Thoracic aorta (tissue), 2 donors: Measurements from ENCODE around the gene OR6J1. TPM values are rescaled to one million over a fixed set of nuclear protein-coding genes. Genes with fewer than 3 reads are reported as not detected.
"Not testable (repeated sequence)": the region's sequence is repeated elsewhere in the genome, so short reads cannot be mapped to it uniquely, and the experiment has no call there.

Source experiments
- ATAC-seq: fragments of 150-250 bp; one replicate; pipeline ENCODE4 v1.8.0; 2017; ENCODE audit warnings: low read depth; ENCODE audit not compliant: insufficient number of reproducible peaks, low FRiP score
- DNase-seq: peaks from one replicate; pipeline ENCODE4 v3.0.0-alpha.2; 2020; ENCODE audit warnings: low spot score
- H3K27ac ChIP-seq, 2 donors: fragments of 200-600 bp; sonication (generic); 1 replicate in 1 of 2; 2 replicates in 1 of 2; pipeline ENCODE4 v1.5.1; 2016; ENCODE audit warnings: mild to moderate bottlenecking in 2 of 2, moderate library complexity in 2 of 2
- H3K27me3 ChIP-seq: fragments of 200-600 bp; sonication (generic); replicated peaks from 2 replicates; pipeline ENCODE4 v1.6.0; 2016; ENCODE audit warnings: mild to moderate bottlenecking; ENCODE audit not compliant: insufficient read depth
- H3K36me3 ChIP-seq: fragments of 200-600 bp; sonication (generic); one replicate; pipeline ENCODE4 v1.5.1; 2016
- H3K4me1 ChIP-seq, 2 donors: fragments of 200-600 bp; sonication (generic); 1 replicate in 1 of 2; 2 replicates in 1 of 2; pipeline versions ENCODE4 v1.5.1 to v1.6.0; 2016; ENCODE audit warnings: low read depth in 2 of 2, mild to moderate bottlenecking in 1 of 2; ENCODE audit not compliant: control insufficient read depth in 1 of 2
- H3K4me3 ChIP-seq: fragments of 200-600 bp; sonication (generic); 2 replicates; pipeline ENCODE4 v1.5.1; 2016; ENCODE audit warnings: mild to moderate bottlenecking
- H3K9me3 ChIP-seq: fragments of 200-600 bp; sonication (generic); 2 replicates; pipeline ENCODE4 v1.5.1; 2016
- total RNA-seq, 2 donors: library from RNA; depleted of rRNA; stranded (reverse); fragments of >200 nt; gene quantifications; one replicate each; pipeline versions ENCODE4 v1.1.0 to v1.2.3, GENCODE V29; 2016
- TF ChIP-seq, protein P1 (sequence below): fragments of 200-600 bp; sonication (generic); IDR thresholded peaks from one replicate; pipeline ENCODE4 v1.5.1; 2019; ENCODE audit warnings: antibody characterized with exemption

Gene OR6J1
- total RNA-seq = not detected

DNA sequence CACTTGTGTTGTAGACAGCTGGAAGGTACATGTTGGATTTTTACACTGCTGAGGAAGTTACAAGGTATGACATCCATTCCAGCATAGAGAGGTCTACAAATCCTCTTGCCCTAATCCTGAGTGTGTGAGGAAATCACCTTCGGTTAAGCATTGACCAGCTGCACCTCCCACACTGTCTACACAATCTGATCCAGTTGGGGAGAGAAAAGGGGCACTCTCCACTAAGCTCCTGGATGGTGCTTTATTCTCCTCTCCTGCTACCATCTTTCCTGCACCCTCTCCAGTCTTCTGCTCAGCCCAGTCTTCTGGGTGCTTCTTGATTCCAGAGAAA lies at the start of gene OR6J1:
Gene OR6J1, minus strand, starts transcription at position 48 of the 331 bp plus-strand sequence. CDS start 9,541 bp downstream, outside the sequence.
- TF ChIP-seq, protein P1, sequence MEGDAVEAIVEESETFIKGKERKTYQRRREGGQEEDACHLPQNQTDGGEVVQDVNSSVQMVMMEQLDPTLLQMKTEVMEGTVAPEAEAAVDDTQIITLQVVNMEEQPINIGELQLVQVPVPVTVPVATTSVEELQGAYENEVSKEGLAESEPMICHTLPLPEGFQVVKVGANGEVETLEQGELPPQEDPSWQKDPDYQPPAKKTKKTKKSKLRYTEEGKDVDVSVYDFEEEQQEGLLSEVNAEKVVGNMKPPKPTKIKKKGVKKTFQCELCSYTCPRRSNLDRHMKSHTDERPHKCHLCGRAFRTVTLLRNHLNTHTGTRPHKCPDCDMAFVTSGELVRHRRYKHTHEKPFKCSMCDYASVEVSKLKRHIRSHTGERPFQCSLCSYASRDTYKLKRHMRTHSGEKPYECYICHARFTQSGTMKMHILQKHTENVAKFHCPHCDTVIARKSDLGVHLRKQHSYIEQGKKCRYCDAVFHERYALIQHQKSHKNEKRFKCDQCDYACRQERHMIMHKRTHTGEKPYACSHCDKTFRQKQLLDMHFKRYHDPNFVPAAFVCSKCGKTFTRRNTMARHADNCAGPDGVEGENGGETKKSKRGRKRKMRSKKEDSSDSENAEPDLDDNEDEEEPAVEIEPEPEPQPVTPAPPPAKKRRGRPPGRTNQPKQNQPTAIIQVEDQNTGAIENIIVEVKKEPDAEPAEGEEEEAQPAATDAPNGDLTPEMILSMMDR = no peak
- Histone ChIP-seq H3K36me3 (no peaks in the 10 kb centered on the region), H3K4me1 (no peaks in the 10 kb centered on the region), H3K27me3 (no peaks in the 10 kb centered on the region), H3K9me3 (no peaks in the 10 kb centered on the region), H3K27ac (no peak within 1 kb of the TSS), H3K4me3 (no peak within 1 kb of the TSS)
- DNase-seq = no peak
- no peak for ATAC-seq

DNA sequence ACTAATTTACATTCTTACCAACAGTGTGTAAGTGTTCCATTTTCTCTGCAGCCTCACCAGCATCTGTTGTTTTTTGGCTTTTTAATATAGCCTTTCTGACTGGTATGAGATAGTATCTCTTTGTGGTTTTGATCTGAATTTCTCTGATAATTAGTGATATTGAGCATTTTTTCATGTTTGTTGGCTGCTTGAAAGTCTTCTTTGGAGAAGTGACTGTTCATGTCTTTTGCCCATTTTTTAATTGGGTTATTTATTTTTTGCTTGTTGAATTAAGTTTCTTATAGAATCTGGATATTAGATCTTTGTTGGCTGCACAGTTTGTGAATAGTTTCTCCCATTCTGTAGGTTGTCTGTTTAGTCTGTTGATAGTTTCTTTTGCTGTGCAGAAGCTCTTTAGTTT lies 48.0 kb upstream of the OR6J1 start:
- TF ChIP-seq, protein P1 = no peak
- no peaks in the 10 kb centered on the region for H3K27me3 ChIP-seq
- H3K27ac ChIP-seq = no peak overlapping the region
- DNase-seq (no peak), ATAC-seq (no peak)
- no peak overlapping the region for H3K4me3 ChIP-seq
- no peaks in the 10 kb centered on the region for H3K4me1 ChIP-seq
- H3K9me3 ChIP-seq = peaks cover 8% of the 10 kb centered on the region
- H3K36me3 ChIP-seq = no peaks in the 10 kb centered on the region

DNA sequence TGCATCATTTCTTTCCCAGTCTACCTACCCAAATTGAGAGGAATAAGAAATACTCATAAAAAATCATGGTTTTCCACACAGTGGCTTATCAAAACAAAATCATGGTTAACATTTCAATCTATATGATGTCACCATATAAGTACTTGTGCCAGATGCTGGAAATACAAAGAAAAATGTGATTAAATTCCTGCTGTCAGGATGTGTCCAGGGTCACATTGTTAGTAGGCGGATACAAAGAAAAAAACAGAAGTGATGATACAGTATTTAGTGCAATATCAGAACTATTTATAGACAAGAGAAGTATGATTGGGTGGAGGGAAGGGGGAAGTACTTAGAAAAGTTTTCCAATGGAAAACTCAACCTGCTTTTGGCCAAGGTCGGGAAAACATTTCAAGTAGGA lies 47.0 kb upstream of the OR6J1 start:
- H3K9me3 ChIP-seq = peaks cover 8% of the 10 kb centered on the region
- no peaks in the 10 kb centered on the region for H3K4me1 ChIP-seq
- no peaks in the 10 kb centered on the region for H3K36me3 ChIP-seq
- H3K4me3 ChIP-seq = no peak overlapping the region
- ATAC-seq = no peak
- H3K27ac ChIP-seq = no peak overlapping the region
- TF ChIP-seq, protein P1 = no peak
- H3K27me3 ChIP-seq = no peaks in the 10 kb centered on the region
- DNase-seq = no peak

DNA sequence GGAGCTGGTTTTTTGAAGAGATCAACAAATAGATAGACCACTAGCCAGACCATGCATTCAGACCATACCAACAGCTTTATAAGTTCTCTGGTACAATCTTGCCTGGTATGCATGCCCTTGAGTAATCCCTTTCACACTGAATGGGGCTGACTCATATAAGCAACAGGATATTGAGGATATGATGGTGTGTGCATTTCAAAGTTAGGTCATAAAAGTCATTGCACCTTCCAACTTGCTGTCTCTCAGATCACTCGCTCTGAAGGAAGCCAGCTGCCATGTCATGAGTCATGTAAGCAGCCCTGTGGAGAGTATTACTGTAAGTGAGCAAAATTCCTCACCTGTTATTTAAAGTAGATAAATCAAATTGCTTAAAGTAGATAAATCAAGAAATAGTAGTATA lies 45.0 kb upstream of the OR6J1 start:
- ATAC-seq (no peak), DNase-seq (no peak)
- Histone ChIP-seq H3K9me3 (peaks cover 8% of the 10 kb centered on the region), H3K4me1 (no peaks in the 10 kb centered on the region), H3K27me3 (no peaks in the 10 kb centered on the region), H3K27ac (no peak overlapping the region), H3K36me3 (no peaks in the 10 kb centered on the region), H3K4me3 (no peak overlapping the region)
- TF ChIP-seq, protein P1 = no peak

DNA sequence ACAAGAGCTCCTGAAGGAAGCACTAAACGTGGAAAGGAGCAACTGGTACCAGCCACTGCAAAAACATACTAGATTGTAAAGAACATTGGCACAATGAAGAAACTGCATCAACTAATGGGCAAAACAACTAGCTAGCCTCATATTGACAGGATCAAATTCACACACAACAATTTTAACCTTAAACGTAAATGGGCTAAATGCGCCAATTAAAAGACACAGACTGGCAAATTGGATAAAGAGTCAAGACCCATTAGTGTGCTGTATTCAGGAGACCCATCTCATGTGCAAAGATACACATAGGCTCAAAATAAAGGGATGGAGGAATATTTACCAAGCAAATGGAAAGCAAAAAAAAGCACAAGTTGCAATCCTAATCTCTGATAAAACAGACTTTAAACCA lies 43.8 kb upstream of the OR6J1 start:
- not testable (repeated sequence) for H3K4me3 ChIP-seq, DNase-seq, H3K9me3 ChIP-seq, H3K27ac ChIP-seq, H3K27me3 ChIP-seq, H3K4me1 ChIP-seq, H3K36me3 ChIP-seq, ATAC-seq

DNA sequence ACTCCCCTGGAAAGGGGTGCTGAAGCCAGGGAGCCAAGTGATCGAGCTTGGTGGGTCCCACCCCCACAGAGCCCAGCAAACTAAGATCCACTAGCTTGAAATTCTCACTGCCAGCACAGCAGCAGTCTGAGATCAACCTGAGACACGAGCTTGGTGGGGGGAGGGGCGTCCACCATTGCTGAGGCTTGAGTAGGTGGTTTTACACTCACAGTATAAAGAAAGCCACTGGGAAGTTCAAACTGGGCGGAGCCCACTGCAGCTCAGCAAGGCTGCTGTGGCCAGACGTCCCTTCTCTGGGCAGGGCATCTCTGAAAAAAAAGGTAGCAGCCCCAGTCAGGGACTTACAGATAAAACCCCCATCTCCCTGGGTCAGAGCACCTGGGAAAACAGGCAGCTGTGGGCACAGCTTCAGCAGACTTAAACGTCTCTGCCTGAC lies 42.0 kb upstream of the OR6J1 start:
- not testable (repeated sequence) for ATAC-seq, H3K36me3 ChIP-seq

More for the DNA sequence above, 42.0 kb upstream of the OR6J1 start:
- not testable (repeated sequence) for H3K4me1 ChIP-seq, H3K27ac ChIP-seq, H3K27me3 ChIP-seq, H3K9me3 ChIP-seq, DNase-seq, H3K4me3 ChIP-seq
